OCI-LY7 (cell line): Measurements from ENCODE around the gene RHOB.

Experiments
- CTCF ChIP-seq: fragments of 200-600 bp; sonication (generic); conservative IDR thresholded peaks from 2 replicates; pipeline ENCODE4 v1.5.1; 2014; ENCODE audit warnings: mild to moderate bottlenecking, antibody characterized with exemption, low read length, moderate library complexity, mixed read lengths
- EZH2phosphoT487 ChIP-seq: fragments of 200-600 bp; sonication (generic); IDR thresholded peaks from 2 replicates; pipeline ENCODE4 v1.6.1; 2018; ENCODE audit warnings: low read depth, borderline replicate concordance, mild to moderate bottlenecking, mixed run types, antibody characterized with exemption, low read length, moderate library complexity, mixed read lengths

GRCh38 chr2:20444101-20444992 lies 2.5 kb upstream of the RHOB start:
- no peak for TF ChIP-seq CTCF
- no peak for TF ChIP-seq EZH2phosphoT487
